HEK293T (cell line): Measurements from ENCODE around the gene MEGF6.

Experiments used
- ARNT ChIP-seq: fragments of 450-650 bp; IDR thresholded peaks from 2 replicates; pipeline ENCODE4 v1.6.1; 2017; ENCODE audit warnings: mild to moderate bottlenecking
- BHLHE40 ChIP-seq: fragments of 450-650 bp; IDR thresholded peaks from 2 replicates; pipeline ENCODE4 v1.6.1; 2016; ENCODE audit warnings: mild to moderate bottlenecking, moderate library complexity, borderline replicate concordance
- CTBP1 ChIP-seq: fragments of 450-650 bp; IDR thresholded peaks from 2 replicates; pipeline ENCODE4 v1.6.1; 2016; ENCODE audit warnings: borderline replicate concordance
- ELF4 ChIP-seq: fragments of 450-650 bp; IDR thresholded peaks from 2 replicates; pipeline ENCODE4 v1.6.1; 2017; ENCODE audit warnings: antibody characterized with exemption
- FOXA1 ChIP-seq: fragments of 450-650 bp; IDR thresholded peaks from 2 replicates; pipeline ENCODE4 v1.6.1; 2016; ENCODE audit warnings: mild to moderate bottlenecking
- FOXK2 ChIP-seq: fragments of 450-650 bp; IDR thresholded peaks from 2 replicates; pipeline ENCODE4 v1.6.1; 2016; ENCODE audit warnings: mild to moderate bottlenecking
- FOXM1 ChIP-seq: fragments of 450-650 bp; IDR thresholded peaks from 2 replicates; pipeline ENCODE4 v1.6.1; 2017; ENCODE audit warnings: mild to moderate bottlenecking, borderline replicate concordance
- L3MBTL2 ChIP-seq: fragments of 450-650 bp; conservative IDR thresholded peaks from 2 replicates; pipeline ENCODE4 v1.6.1; 2016; ENCODE audit warnings: mild to moderate bottlenecking
- NFRKB ChIP-seq: fragments of 450-650 bp; IDR thresholded peaks from 2 replicates; pipeline ENCODE4 v1.6.1; 2016; ENCODE audit warnings: mild to moderate bottlenecking, moderate library complexity
- SP1 ChIP-seq: fragments of 450-650 bp; IDR thresholded peaks from 2 replicates; pipeline ENCODE4 v1.6.1; 2017
- SUZ12 ChIP-seq: fragments of 450-650 bp; IDR thresholded peaks from 2 replicates; pipeline ENCODE4 v1.6.1; 2016; ENCODE audit warnings: mild to moderate bottlenecking
- TARDBP ChIP-seq: fragments of 450-650 bp; IDR thresholded peaks from 2 replicates; pipeline ENCODE4 v1.6.1; 2016

DNA sequence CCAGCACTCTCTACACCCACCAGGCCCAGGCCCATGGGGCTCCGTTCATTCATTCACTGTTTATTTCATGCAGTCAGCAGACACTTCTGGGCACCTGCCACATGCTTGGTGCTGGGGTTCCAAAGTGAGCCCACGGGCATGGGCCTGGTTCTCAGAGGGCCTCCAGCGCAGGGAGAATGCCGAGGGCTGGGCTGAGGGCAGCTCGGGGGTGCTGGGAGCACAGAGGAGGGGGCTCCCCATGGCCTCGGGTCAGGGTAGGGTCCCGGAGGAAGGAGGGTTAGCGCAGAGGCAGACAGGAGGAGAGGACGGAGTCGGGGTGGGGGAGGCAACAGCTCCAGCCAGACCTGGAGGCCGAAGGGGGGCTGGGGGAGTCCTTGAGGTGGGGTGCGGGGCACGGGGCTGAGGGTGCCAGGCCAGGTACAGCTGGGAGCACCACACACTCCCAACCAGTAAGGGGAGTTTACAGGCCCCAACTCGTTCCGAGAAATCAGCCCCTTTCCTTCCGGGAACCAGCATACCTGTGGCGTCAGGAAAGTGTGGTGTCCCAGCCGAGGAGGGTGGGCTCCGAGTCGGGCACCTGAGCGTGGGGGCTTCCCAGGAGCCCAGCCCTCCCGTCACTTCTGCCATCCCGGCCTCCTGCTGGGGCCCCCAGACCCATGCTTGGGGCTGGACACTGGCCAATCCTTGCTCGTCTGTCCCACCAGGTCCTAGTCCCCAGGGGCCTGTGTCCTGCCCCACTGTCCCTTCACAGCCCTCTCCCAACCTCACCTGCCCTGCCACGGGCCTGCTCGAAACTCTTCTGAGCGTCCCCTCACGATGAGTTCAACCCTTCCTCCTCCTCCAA, 146.0 kb downstream of the MEGF6 start:
- no peak for TF ChIP-seq FOXM1
- TF ChIP-seq BHLHE40: no peak
- no peak for TF ChIP-seq SUZ12
- TF ChIP-seq FOXK2: no peak
- TF ChIP-seq ELF4: no peak
- TF ChIP-seq ARNT: no peak
- TF ChIP-seq TARDBP: no peak
- no peak for TF ChIP-seq CTBP1
- no peak for TF ChIP-seq SP1
- no peak for TF ChIP-seq FOXA1
- no peak for TF ChIP-seq NFRKB
- TF ChIP-seq L3MBTL2: no peak
